Calu3 (cell line): ENCODE results near the gene PRR5. TPM values are rescaled to one million over a fixed set of nuclear protein-coding genes. Genes with fewer than 3 reads are reported as not detected.

Source experiments
- BruUV-seq: library from RNA; stranded (reverse); fragments of 400-500 nt; replicated peaks from 2 replicates; lab custom pipeline; 2021; lab: Mats Ljungman, UMichigan
- CTCF ChIA-PET: fragments of 300-600 bp; sonication (Branson Sonifier 250); formaldehyde crosslinking; loops from one replicate; lab custom pipeline; 2022; ENCODE audit warnings: antibody characterized with exemption; lab: Charles Lee
- DNase-seq: peaks from one replicate; pipeline ENCODE4 v3.0.0; 2022
- H3K27ac Mint-ChIP-seq: one replicate; pipeline ENCODE4 v1.8.0; 2022; ENCODE audit warnings: mixed read lengths; ENCODE audit not compliant: unreplicated experiment
- H3K27me3 Mint-ChIP-seq: one replicate; pipeline ENCODE4 v1.8.0; 2022; ENCODE audit warnings: mixed read lengths; ENCODE audit not compliant: unreplicated experiment
- H3K36me3 Mint-ChIP-seq: one replicate; pipeline ENCODE4 v1.8.0; 2022; ENCODE audit warnings: mild to moderate bottlenecking, moderate library complexity, mixed read lengths; ENCODE audit not compliant: insufficient read depth, unreplicated experiment
- H3K4me1 Mint-ChIP-seq: one replicate; pipeline ENCODE4 v1.8.0; 2022; ENCODE audit warnings: mild to moderate bottlenecking, low read depth, mixed read lengths; ENCODE audit not compliant: unreplicated experiment
- H3K4me3 Mint-ChIP-seq: one replicate; pipeline ENCODE4 v1.8.0; 2022; ENCODE audit warnings: mild to moderate bottlenecking, low read depth, moderate library complexity, mixed read lengths; ENCODE audit not compliant: unreplicated experiment
- H3K9me3 Mint-ChIP-seq: one replicate; pipeline ENCODE4 v1.8.0; 2022; ENCODE audit warnings: low read depth, mixed read lengths; ENCODE audit not compliant: unreplicated experiment
- CTCF ChIP-seq: fragments of 200-600 bp; IDR thresholded peaks from one replicate; pipeline ENCODE4 v1.8.0; 2022; ENCODE audit warnings: antibody characterized with exemption; ENCODE audit not compliant: unreplicated experiment
- intact Hi-C: fragments of 100-400 bp; cut with micrococcal nuclease; formaldehyde crosslinking; loops from one replicate; pipeline ENCODE4 v1.10.0; 2022; ENCODE audit not compliant: unreplicated experiment
- total RNA-seq: library from RNA; stranded (reverse); gene quantifications from 2 replicates; pipeline ENCODE4 v1.2.3, GENCODE V29; 2022

Gene PRR5
- total RNA-seq, 1 experiment from 2014 or later, result 12.5 TPM

GRCh38 chr22:44724416-44724815 is 22.4 kb downstream of the PRR5 start:
- no peak overlapping the region for H3K4me3 Mint-ChIP-seq
- CTCF ChIA-PET, result interaction anchor here (0.7 kb wide), 1 partner anchor 1295 kb away, joined by 3 read pairs; no protein-coding TSS in a partner anchor
- H3K27me3 Mint-ChIP-seq, result no peaks in the 10 kb centered on the region
- no peaks in the 10 kb centered on the region for H3K4me1 Mint-ChIP-seq
- no peaks in the 10 kb centered on the region for H3K9me3 Mint-ChIP-seq
- no TSS peak for BruUV-seq
- TF ChIP-seq CTCF, result no peak
- no peak overlapping the region for H3K27ac Mint-ChIP-seq
- no peak for DNase-seq
- no peaks in the 10 kb centered on the region for H3K36me3 Mint-ChIP-seq
- intact Hi-C loops, result no loop called here

GRCh38 chr22:44724859-44725258 is 22.9 kb downstream of the PRR5 start:
- DNase-seq, result no peak
- Mint-ChIP-seq H3K9me3 (no peaks in the 10 kb centered on the region), H3K36me3 (no peaks in the 10 kb centered on the region), H3K27ac (no peak overlapping the region), H3K4me3 (no peak overlapping the region), H3K27me3 (no peaks in the 10 kb centered on the region), H3K4me1 (no peaks in the 10 kb centered on the region)
- no peak for TF ChIP-seq CTCF
- intact Hi-C loops, result no loop called here
- CTCF ChIA-PET, result interaction anchor here (0.6 kb wide), 1 partner anchor 17 kb away, joined by 3 read pairs; no protein-coding TSS in a partner anchor
- no TSS peak for BruUV-seq

- DNase-seq, result no peak
- no peaks in the 10 kb centered on the region for H3K4me1 Mint-ChIP-seq
- CTCF ChIA-PET, result no interaction called here
- no peak overlapping the region for H3K27ac Mint-ChIP-seq
- intact Hi-C loops, result no loop called here
- no peaks in the 10 kb centered on the region for H3K27me3 Mint-ChIP-seq
- no peak for TF ChIP-seq CTCF
- H3K4me3 Mint-ChIP-seq, result no peak overlapping the region
- H3K36me3 Mint-ChIP-seq, result no peaks in the 10 kb centered on the region
- no peaks in the 10 kb centered on the region for H3K9me3 Mint-ChIP-seq
- no TSS peak for BruUV-seq
Measured at GRCh38 chr22:44726439-44726838, 24.4 kb downstream of the PRR5 start.

GRCh38 chr22:44727148-44727547 is 25.1 kb downstream of the PRR5 start:
- no peak for DNase-seq
- intact Hi-C loops, result no loop called here
- no peak overlapping the region for H3K27ac Mint-ChIP-seq
- H3K4me1 Mint-ChIP-seq, result no peaks in the 10 kb centered on the region
- no peaks in the 10 kb centered on the region for H3K9me3 Mint-ChIP-seq
- no peak overlapping the region for H3K4me3 Mint-ChIP-seq
- CTCF ChIA-PET, result no interaction called here
- BruUV-seq, result no TSS peak
- H3K36me3 Mint-ChIP-seq, result no peaks in the 10 kb centered on the region
- H3K27me3 Mint-ChIP-seq, result no peaks in the 10 kb centered on the region
- no peak for TF ChIP-seq CTCF
